Keratinocyte (primary cell): ENCODE data around the gene PLCG2. TPM values are rescaled to one million over a fixed set of nuclear protein-coding genes. Genes with fewer than 3 reads are reported as not detected.

ENCODE experiments used
- DNase-seq: peaks from one replicate; pipeline ENCODE4 v3.0.0-alpha.2; 2011; ENCODE audit warnings: low read depth, missing footprints, low spot score
- FAIRE-seq: peaks from 2 replicates; lab custom pipeline; 2011; peaks lifted over from hg19 to GRCh38; lab: Jason Lieb, UNC
- H2AFZ ChIP-seq: 2 replicates; pipeline ENCODE4 v1.6.0; 2012; ENCODE audit warnings: low read length, control low read depth, inconsistent platforms; ENCODE audit not compliant: control insufficient read depth
- H3K27ac ChIP-seq: 2 replicates; pipeline ENCODE4 v1.5.1; 2011; ENCODE audit warnings: low read length; ENCODE audit not compliant: control insufficient read depth, insufficient read depth
- H3K27me3 ChIP-seq: 3 replicates; pipeline ENCODE4 v1.6.0; 2011; ENCODE audit warnings: low read length; ENCODE audit not compliant: control insufficient read depth, insufficient read depth; ENCODE audit errors: extremely low read depth
- H3K36me3 ChIP-seq, 2 experiments: 2 replicates in 1 of 2; 3 replicates in 1 of 2; pipeline ENCODE4 v1.5.1; 2011; ENCODE audit warnings: low read length in 2 of 2, mild to moderate bottlenecking in 1 of 2; ENCODE audit not compliant: control insufficient read depth in 2 of 2, insufficient read depth in 2 of 2; ENCODE audit errors: extremely low read depth in 1 of 2
- H3K4me1 ChIP-seq: 3 replicates; pipeline ENCODE4 v1.5.1; 2011; ENCODE audit warnings: low read length; ENCODE audit not compliant: control insufficient read depth, insufficient read depth; ENCODE audit errors: extremely low read depth
- H3K4me2 ChIP-seq: 3 replicates; pipeline ENCODE4 v1.6.0; 2011; ENCODE audit warnings: low read depth, low read length; ENCODE audit not compliant: control insufficient read depth, insufficient read depth; ENCODE audit errors: extremely low read depth
- H3K4me3 ChIP-seq, 3 experiments: fragments of 200-600 bp in 1 of 3; sonication (generic) in 1 of 3; 2 replicates in 2 of 3; 3 replicates in 1 of 3; pipeline ENCODE4 v1.5.1; 2011 to 2016; ENCODE audit warnings: low read length in 3 of 3, mild to moderate bottlenecking in 3 of 3, control low read depth in 2 of 3, inconsistent platforms in 1 of 3, low read depth in 1 of 3, mixed read lengths in 1 of 3, mixed run types in 1 of 3, moderate library complexity in 1 of 3; ENCODE audit not compliant: control insufficient read depth in 2 of 3, insufficient read depth in 2 of 3; ENCODE audit errors: extremely low read depth in 1 of 3
- H3K79me2 ChIP-seq: 2 replicates; pipeline ENCODE4 v1.6.0; 2012; ENCODE audit warnings: low read length; ENCODE audit not compliant: control insufficient read depth, insufficient read depth
- H3K9ac ChIP-seq: 3 replicates; pipeline ENCODE4 v1.6.0; 2011; ENCODE audit warnings: low read length; ENCODE audit not compliant: control insufficient read depth, insufficient read depth; ENCODE audit errors: extremely low read depth
- H3K9me1 ChIP-seq: 3 replicates; pipeline ENCODE4 v1.6.0; 2011; ENCODE audit warnings: low read length; ENCODE audit not compliant: control insufficient read depth, insufficient read depth; ENCODE audit errors: extremely low read depth
- H3K9me3 ChIP-seq: 2 replicates; pipeline ENCODE4 v1.5.1; 2012; ENCODE audit warnings: low read depth, low read length; ENCODE audit not compliant: control insufficient read depth
- H4K20me1 ChIP-seq: 3 replicates; pipeline ENCODE4 v1.6.0; 2011; ENCODE audit warnings: low read length; ENCODE audit not compliant: control insufficient read depth, insufficient read depth; ENCODE audit errors: extremely low read depth
- EZH2 ChIP-seq: IDR thresholded peaks from one replicate; pipeline ENCODE4 v1.6.1; 2012; ENCODE audit warnings: inconsistent platforms, mild to moderate bottlenecking, low read length, moderate library complexity
- dilution Hi-C: fragments of 300-500 bp; cut with MboI; formaldehyde crosslinking; loops from one replicate; pipeline ENCODE4 v1.7.0; 2020; ENCODE audit warnings: low sequenced_read_pairs; ENCODE audit not compliant: extremely low pct_ligation_motif_present
- polyA plus RNA-seq, 5 experiments: library from polyadenylated mRNA; depleted of rRNA in 3 of 5; stranded (reverse) in 3 of 5; stranded (forward) in 1 of 5; unstranded in 1 of 5; fragments of >200 nt; gene quantifications; 1 replicate in 1 of 5; 2 replicates in 3 of 5; 3 replicates in 1 of 5; pipeline versions ENCODE4 v1.2.1 to v1.2.3, GENCODE V29; 2011 to 2012; ENCODE audit warnings: missing spikeins in 2 of 5, low read depth in 1 of 5, low replicate concordance in 1 of 5
- TF ChIP-seq, protein P1 (sequence below), 3 experiments: IDR thresholded peaks in 1 of 3; conservative IDR thresholded peaks in 1 of 3; optimal IDR thresholded peaks in 1 of 3; 2 replicates in 2 of 3; 3 replicates in 1 of 3; pipeline versions ENCODE3 to v1.5.1; 2011; ENCODE audit warnings: low read length in 3 of 3, mild to moderate bottlenecking in 3 of 3, moderate library complexity in 2 of 3, control low read depth in 1 of 3, inconsistent platforms in 1 of 3; ENCODE audit not compliant: insufficient read depth in 2 of 3; ENCODE audit errors: extremely low read depth in 1 of 3

PLCG2 gene
- polyA plus RNA-seq, 1 donor (not counting 4 experiments of a cell fraction or from before 2014, with no cell fraction given) = 3.5 TPM

DNA sequence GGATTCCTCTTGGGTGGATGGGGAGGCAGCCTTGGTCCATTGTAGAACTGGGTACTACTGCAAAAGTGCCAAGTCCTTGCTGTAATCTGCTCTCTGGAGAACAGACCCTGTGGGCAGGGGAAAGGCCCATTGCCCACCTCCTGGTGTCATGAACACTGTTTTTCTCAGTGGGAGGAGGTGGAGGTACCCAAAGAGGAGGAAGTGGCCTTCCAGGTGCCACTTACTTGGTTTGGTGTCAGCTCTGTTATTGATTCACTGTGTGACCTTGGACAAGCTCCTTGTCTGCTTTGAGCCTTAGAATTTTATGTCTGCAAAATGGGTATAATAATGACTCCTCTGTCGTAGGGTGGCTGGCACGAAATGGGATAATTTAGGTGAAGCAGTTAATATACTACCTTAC lies 55.8 kb downstream of the PLCG2 start:
- TF ChIP-seq, protein P1, sequence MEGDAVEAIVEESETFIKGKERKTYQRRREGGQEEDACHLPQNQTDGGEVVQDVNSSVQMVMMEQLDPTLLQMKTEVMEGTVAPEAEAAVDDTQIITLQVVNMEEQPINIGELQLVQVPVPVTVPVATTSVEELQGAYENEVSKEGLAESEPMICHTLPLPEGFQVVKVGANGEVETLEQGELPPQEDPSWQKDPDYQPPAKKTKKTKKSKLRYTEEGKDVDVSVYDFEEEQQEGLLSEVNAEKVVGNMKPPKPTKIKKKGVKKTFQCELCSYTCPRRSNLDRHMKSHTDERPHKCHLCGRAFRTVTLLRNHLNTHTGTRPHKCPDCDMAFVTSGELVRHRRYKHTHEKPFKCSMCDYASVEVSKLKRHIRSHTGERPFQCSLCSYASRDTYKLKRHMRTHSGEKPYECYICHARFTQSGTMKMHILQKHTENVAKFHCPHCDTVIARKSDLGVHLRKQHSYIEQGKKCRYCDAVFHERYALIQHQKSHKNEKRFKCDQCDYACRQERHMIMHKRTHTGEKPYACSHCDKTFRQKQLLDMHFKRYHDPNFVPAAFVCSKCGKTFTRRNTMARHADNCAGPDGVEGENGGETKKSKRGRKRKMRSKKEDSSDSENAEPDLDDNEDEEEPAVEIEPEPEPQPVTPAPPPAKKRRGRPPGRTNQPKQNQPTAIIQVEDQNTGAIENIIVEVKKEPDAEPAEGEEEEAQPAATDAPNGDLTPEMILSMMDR (optimal IDR thresholded peaks at IDR 0.05 in 1 of 3, IDR thresholded peaks at IDR 0.05 in 1 of 3, conservative IDR thresholded peaks at IDR 0.05 in 1 of 3; ENCODE audit: extremely low read depth in 1 of 3, insufficient read depth in 2 of 3, low read length in 3 of 3) = no peak
- TF ChIP-seq EZH2 = no peak
- Histone ChIP-seq H3K9me1 (no peaks in the 10 kb centered on the region), H3K27ac (no peak overlapping the region), H3K27me3 (peaks cover 5% of the 10 kb centered on the region), H3K36me3 (no peaks in the 10 kb centered on the region), H3K9me3 (no peaks in the 10 kb centered on the region), H3K4me3 (no peak overlapping the region), H3K4me1 (no peaks in the 10 kb centered on the region), H3K4me2 (no peak overlapping the region), H4K20me1 (no peaks in the 10 kb centered on the region), H2AFZ (no peak overlapping the region), H3K9ac (no peak overlapping the region), H3K79me2 (no peaks in the 10 kb centered on the region)
- dilution Hi-C loops = no loop called here
- no peak for FAIRE-seq
- no peak for DNase-seq

DNA sequence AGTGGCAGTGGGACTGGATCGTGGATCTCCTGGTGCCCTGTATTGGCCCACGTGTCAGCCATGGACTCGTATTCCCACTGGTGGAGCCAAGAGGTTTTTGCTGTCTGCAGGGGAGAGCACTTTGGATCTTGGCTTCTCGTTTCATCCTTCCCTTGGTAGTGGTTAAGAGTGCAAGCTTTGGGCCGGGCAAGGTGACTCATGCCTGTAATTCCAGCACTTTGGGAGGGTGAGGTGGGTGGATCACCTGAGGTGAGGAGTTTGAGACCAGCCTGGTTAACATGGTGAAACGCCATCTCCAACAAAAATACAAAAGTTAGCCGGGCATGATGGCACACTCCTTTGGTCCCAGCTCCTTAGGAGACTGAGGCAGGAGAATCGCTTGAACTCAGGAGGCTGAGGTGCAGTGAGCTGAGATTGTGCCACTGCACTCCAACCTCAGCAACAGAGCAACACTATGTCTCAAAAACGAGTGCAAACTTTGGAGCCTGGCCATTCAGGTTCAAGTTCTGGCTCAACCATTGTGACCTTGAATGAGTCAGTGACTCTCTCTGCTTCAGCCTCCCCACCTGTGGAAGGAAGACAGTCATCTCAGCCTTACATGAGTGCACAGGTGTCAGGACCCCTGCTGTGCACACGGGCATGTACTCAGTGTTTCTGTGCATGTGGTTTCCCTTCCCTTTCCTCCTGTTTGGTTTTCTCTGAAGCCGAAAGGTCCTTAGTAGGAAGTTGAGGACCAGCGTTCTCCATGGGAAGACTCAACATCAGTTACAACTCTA lies 57.4 kb downstream of the PLCG2 start:
- Histone ChIP-seq H3K9ac (no peak overlapping the region), H3K36me3 (no peaks in the 10 kb centered on the region), H3K4me1 (no peaks in the 10 kb centered on the region), H3K4me3 (no peak overlapping the region), H3K79me2 (no peaks in the 10 kb centered on the region), H3K4me2 (no peak overlapping the region), H3K9me1 (no peaks in the 10 kb centered on the region), H3K27me3 (peaks cover 10% of the 10 kb centered on the region), H2AFZ (no peak overlapping the region), H3K27ac (no peak overlapping the region), H3K9me3 (no peaks in the 10 kb centered on the region), H4K20me1 (no peaks in the 10 kb centered on the region)
- FAIRE-seq (no peak), DNase-seq (no peak)
- dilution Hi-C loops = no loop called here
- TF ChIP-seq, protein P1 (optimal IDR thresholded peaks at IDR 0.05 in 1 of 3, IDR thresholded peaks at IDR 0.05 in 1 of 3, conservative IDR thresholded peaks at IDR 0.05 in 1 of 3; ENCODE audit: extremely low read depth in 1 of 3, insufficient read depth in 2 of 3, low read length in 3 of 3) = no peak
- no peak for TF ChIP-seq EZH2
